LNCaP clone FGC (cell line): ENCODE measurements around the gene ABCB6.

ENCODE experiments used
- DNase-seq: peaks from one replicate; pipeline ENCODE4 v3.0.0-alpha.2; 2011; ENCODE audit warnings: low read depth
- H3K4me3 ChIP-seq: 2 replicates; pipeline ENCODE4 v1.5.1; 2011; ENCODE audit warnings: mild to moderate bottlenecking, low read depth, low read length, control low read depth
- CTCF ChIP-seq: IDR thresholded peaks from 2 replicates; pipeline ENCODE4 v1.5.1; 2012; ENCODE audit warnings: mild to moderate bottlenecking; ENCODE audit not compliant: control insufficient read depth, insufficient read depth; ENCODE audit errors: extremely low read depth

The ABCB6 gene

GRCh38 chr2:219175928-219176817 is 42.6 kb downstream of the ABCB6 start:
- TF ChIP-seq CTCF, result 0 out of 2 replicates have a peak, but pooled peaks have one; percentile 12
- no peak for DNase-seq

GRCh38 chr2:219175486-219175885 is 43.3 kb downstream of the ABCB6 start:
- DNase-seq, result no peak
- TF ChIP-seq CTCF, result no peak
- H3K4me3 ChIP-seq, result peak overlapping the region; percentile 75

More at GRCh38 chr2:219175928-219176817, 42.6 kb downstream of the ABCB6 start:
- H3K4me3 ChIP-seq, result peak overlapping the region; percentile 75

- DNase-seq, result no peak
- no peak overlapping the region for H3K4me3 ChIP-seq
- TF ChIP-seq CTCF, result no peak
Measured at GRCh38 chr2:219174801-219175200, 44.0 kb downstream of the ABCB6 start.

- DNase-seq, result no peak
- no peak for TF ChIP-seq CTCF
- no peak overlapping the region for H3K4me3 ChIP-seq
Measured at GRCh38 chr2:219174146-219174545, 44.6 kb downstream of the ABCB6 start.

- no peak for TF ChIP-seq CTCF
- H3K4me3 ChIP-seq, result no peak overlapping the region
- no peak for DNase-seq
Measured at GRCh38 chr2:219173176-219173575, 45.6 kb downstream of the ABCB6 start.

GRCh38 chr2:219172231-219173154 is 46.3 kb downstream of the ABCB6 start:
- DNase-seq, result no peak
- TF ChIP-seq CTCF, result no peak
- H3K4me3 ChIP-seq, result no peak overlapping the region
